SU-DHL-6 (cell line): ENCODE data around the gene CEP72.

Experiments
- H2AFZ ChIP-seq: fragments of 200-600 bp; sonication (generic); 2 replicates; pipeline ENCODE4 v1.6.1; 2014; ENCODE audit warnings: low read depth, mild to moderate bottlenecking, moderate library complexity, mixed read lengths, antibody characterized with exemption, low read length; ENCODE audit not compliant: severe bottlenecking
- H3F3A ChIP-seq: fragments of 200-600 bp; shearing (Covaris generic); 2 replicates; pipeline ENCODE4 v1.6.0; 2016; ENCODE audit warnings: antibody characterized with exemption, mild to moderate bottlenecking; ENCODE audit not compliant: insufficient read depth
- H3K27ac ChIP-seq: fragments of 200-600 bp; sonication (generic); 2 replicates; pipeline ENCODE4 v1.5.1; 2016; ENCODE audit warnings: low read depth, mild to moderate bottlenecking, low read length, moderate library complexity, mixed read lengths
- H3K27me3 ChIP-seq: fragments of 200-600 bp; sonication (generic), shearing (Covaris generic); 2 replicates; pipeline ENCODE4 v1.6.0; 2014; ENCODE audit warnings: mild to moderate bottlenecking, low read length
- H3K36me3 ChIP-seq: fragments of 200-600 bp; sonication (generic); 2 replicates; pipeline ENCODE4 v1.6.1; 2014; ENCODE audit warnings: mild to moderate bottlenecking, low read length, mixed read lengths
- H3K4me2 ChIP-seq: fragments of 300-600, 200-600 bp; shearing (Covaris generic), sonication (generic); 2 replicates; pipeline ENCODE4 v1.6.0; 2014; ENCODE audit warnings: low read length, low read depth, mild to moderate bottlenecking; ENCODE audit not compliant: poor library complexity, severe bottlenecking
- H3K4me3 ChIP-seq: fragments of 200-600 bp; sonication (generic); 2 replicates; pipeline ENCODE4 v1.5.1; 2014; ENCODE audit warnings: antibody characterized with exemption, low read length, mild to moderate bottlenecking, mixed read lengths; ENCODE audit not compliant: insufficient read depth, poor library complexity, severe bottlenecking
- H3K79me2 ChIP-seq: fragments of 200-600 bp; sonication (generic); 2 replicates; pipeline ENCODE4 v1.6.1; 2014; ENCODE audit warnings: mild to moderate bottlenecking, low read length, moderate library complexity; ENCODE audit not compliant: insufficient read depth
- H3K9ac ChIP-seq: fragments of 200-600 bp; sonication (generic); 2 replicates; pipeline ENCODE4 v1.7.0; 2014; ENCODE audit warnings: mild to moderate bottlenecking, low read length
- H3K9me2 ChIP-seq: fragments of 200-600 bp; sonication (generic); replicated peaks from 2 replicates; pipeline ENCODE4 v1.6.1; 2014; ENCODE audit warnings: low read length; ENCODE audit not compliant: insufficient read depth
- H3K9me3 ChIP-seq: fragments of 200-600 bp; sonication (generic); 2 replicates; pipeline ENCODE4 v1.6.1; 2014; ENCODE audit warnings: low read length, mixed read lengths; ENCODE audit not compliant: insufficient read depth
- H4K20me1 ChIP-seq: fragments of 200-600 bp; sonication (generic); 2 replicates; pipeline ENCODE4 v1.6.1; 2014; ENCODE audit warnings: low read depth, mild to moderate bottlenecking, antibody characterized with exemption, low read length, moderate library complexity, mixed read lengths
- EZH2phosphoT487 ChIP-seq: fragments of 200-600 bp; sonication (generic), shearing (Covaris generic); conservative IDR thresholded peaks from 2 replicates; pipeline ENCODE4 v1.6.1; 2018; ENCODE audit warnings: mild to moderate bottlenecking, antibody characterized with exemption, low read length, moderate library complexity, mixed read lengths
- TF ChIP-seq, protein P1 (sequence below): fragments of 200-600 bp; sonication (generic); IDR thresholded peaks from one replicate; pipeline ENCODE4 v1.5.1; 2017; ENCODE audit warnings: antibody characterized with exemption, mild to moderate bottlenecking, low read length, moderate library complexity; ENCODE audit not compliant: insufficient read depth, poor library complexity, severe bottlenecking

CEP72 gene

DNA sequence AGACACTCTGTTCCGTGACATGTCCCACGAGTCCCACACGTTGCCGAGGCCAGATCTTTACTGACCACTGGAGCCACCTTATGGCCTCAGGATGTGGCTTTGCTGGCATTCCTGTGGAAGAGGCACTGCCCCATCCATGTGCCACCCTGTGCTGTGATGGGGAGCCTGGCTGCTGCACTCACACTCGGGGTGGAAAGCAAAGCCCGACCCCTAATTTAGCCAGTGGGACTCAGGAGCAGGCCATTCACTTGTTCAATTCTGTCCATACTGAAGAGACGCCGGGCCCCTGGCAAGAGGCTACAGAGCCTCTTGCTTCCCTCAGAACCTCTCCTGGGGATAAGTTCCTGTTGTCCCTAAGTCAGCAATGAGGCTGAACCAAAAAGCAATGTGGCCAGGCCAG lies 18.6 kb upstream of the CEP72 start:
- H3K27ac ChIP-seq = no peak overlapping the region
- H3K4me2 ChIP-seq = no peak overlapping the region
- no peak overlapping the region for H3K9ac ChIP-seq
- H3F3A ChIP-seq = no peaks in the 10 kb centered on the region
- H3K36me3 ChIP-seq = no peaks in the 10 kb centered on the region
- no peaks in the 10 kb centered on the region for H4K20me1 ChIP-seq
- no peak overlapping the region for H2AFZ ChIP-seq
- H3K4me3 ChIP-seq = no peak overlapping the region
- H3K9me2 ChIP-seq = no peaks in the 10 kb centered on the region
- H3K79me2 ChIP-seq = no peaks in the 10 kb centered on the region
- no peaks in the 10 kb centered on the region for H3K27me3 ChIP-seq
- TF ChIP-seq, protein P1, sequence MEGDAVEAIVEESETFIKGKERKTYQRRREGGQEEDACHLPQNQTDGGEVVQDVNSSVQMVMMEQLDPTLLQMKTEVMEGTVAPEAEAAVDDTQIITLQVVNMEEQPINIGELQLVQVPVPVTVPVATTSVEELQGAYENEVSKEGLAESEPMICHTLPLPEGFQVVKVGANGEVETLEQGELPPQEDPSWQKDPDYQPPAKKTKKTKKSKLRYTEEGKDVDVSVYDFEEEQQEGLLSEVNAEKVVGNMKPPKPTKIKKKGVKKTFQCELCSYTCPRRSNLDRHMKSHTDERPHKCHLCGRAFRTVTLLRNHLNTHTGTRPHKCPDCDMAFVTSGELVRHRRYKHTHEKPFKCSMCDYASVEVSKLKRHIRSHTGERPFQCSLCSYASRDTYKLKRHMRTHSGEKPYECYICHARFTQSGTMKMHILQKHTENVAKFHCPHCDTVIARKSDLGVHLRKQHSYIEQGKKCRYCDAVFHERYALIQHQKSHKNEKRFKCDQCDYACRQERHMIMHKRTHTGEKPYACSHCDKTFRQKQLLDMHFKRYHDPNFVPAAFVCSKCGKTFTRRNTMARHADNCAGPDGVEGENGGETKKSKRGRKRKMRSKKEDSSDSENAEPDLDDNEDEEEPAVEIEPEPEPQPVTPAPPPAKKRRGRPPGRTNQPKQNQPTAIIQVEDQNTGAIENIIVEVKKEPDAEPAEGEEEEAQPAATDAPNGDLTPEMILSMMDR = no peak
- TF ChIP-seq EZH2phosphoT487 = no peak
- H3K9me3 ChIP-seq = no peaks in the 10 kb centered on the region

DNA sequence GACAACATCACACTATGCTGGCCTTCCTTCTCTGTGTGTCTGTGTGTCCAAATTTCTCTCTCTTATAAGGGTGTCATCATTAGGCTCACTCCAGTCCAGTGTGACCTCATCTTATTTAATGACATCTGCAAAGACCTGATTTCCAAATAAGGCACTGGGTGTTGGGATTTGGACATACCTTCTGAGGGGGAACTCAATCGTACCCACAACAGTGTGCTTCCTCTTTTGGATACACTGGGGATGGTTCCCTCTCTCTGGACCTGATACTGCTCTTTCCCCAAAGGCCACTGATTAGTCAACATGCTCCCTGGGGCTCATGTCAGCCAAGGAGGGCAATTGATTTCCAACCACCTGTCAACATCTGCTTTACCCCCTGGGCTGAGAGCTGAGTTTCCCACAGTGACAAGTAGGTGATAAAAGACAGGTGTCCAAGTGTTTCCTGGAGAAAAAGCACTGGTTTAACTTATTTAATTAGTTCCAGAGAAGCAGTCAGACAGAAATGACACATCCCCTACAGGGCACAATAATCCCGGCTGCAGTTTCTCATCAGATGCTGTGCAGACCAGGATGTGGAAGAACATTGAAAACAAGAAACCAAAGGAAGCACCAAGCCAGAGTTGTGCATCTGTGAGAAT lies 17.8 kb upstream of the CEP72 start:
- Histone ChIP-seq H4K20me1 (no peaks in the 10 kb centered on the region), H2AFZ (no peak overlapping the region), H3K4me3 (no peak overlapping the region), H3K9me3 (no peaks in the 10 kb centered on the region), H3K27me3 (no peaks in the 10 kb centered on the region), H3K27ac (no peak overlapping the region), H3K4me2 (no peak overlapping the region), H3K9me2 (no peaks in the 10 kb centered on the region), H3K79me2 (no peaks in the 10 kb centered on the region), H3K36me3 (no peaks in the 10 kb centered on the region), H3K9ac (no peak overlapping the region), H3F3A (no peaks in the 10 kb centered on the region)
- no peak for TF ChIP-seq EZH2phosphoT487
- TF ChIP-seq, protein P1 = no peak

DNA sequence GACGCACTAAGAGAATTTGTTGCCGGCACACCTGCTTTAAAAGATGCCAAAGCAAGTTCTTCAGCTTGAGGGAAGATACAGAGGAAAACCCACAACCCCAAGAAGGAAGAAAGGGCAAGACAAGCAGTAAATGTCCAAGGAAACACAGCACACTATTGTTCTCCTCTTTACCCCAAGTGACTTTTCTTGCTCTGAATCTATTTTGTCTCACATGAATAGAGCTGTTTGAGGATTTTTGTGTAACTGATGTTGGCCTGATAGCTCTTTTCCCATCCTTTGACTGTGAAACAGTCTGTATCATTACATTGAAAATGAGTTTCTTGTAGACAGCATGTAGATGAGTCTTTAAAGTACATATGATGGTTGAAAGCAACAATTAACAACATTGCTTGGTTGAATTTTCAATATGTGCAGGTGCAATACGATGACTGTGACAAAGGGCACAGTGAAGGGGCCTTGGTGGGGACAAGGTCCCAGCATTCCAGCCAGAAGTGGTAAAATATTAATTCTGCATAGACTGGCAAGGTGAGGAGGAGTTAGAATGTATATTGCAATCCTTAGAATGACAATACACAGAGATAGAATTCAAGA lies 16.8 kb upstream of the CEP72 start:
- Histone ChIP-seq H3K4me2 (no peak overlapping the region), H3K79me2 (no peaks in the 10 kb centered on the region), H3K9ac (no peak overlapping the region), H3F3A (no peaks in the 10 kb centered on the region), H3K4me3 (no peak overlapping the region), H4K20me1 (no peaks in the 10 kb centered on the region), H2AFZ (no peak overlapping the region), H3K36me3 (no peaks in the 10 kb centered on the region), H3K9me3 (no peaks in the 10 kb centered on the region), H3K27ac (no peak overlapping the region), H3K9me2 (no peaks in the 10 kb centered on the region), H3K27me3 (no peaks in the 10 kb centered on the region)
- no peak for TF ChIP-seq EZH2phosphoT487
- TF ChIP-seq, protein P1 = no peak
